ENCODE results near the gene TAS2R60. TPM values are rescaled to one million over a fixed set of nuclear protein-coding genes. Genes with fewer than 3 reads are reported as not detected.
"Not testable (repeated sequence)": the region's sequence is repeated elsewhere in the genome, so short reads cannot be mapped to it uniquely, and the experiment has no call there.

TAS2R60 gene
- polyA plus RNA-seq, 1 of the 3 experiments (the other 2 are of a cell fraction): not detected

- TF ChIP-seq REST (IDR thresholded peaks at IDR 0.05; ENCODE audit: low read depth, low read length) (no peak), EZH2phosphoT487 (IDR thresholded peaks at IDR 0.05; ENCODE audit: borderline replicate concordance, low read depth) (no peak), USF1 (IDR thresholded peaks at IDR 0.05; ENCODE audit: borderline replicate concordance, low read depth) (no peak), JUND (IDR thresholded peaks at IDR 0.05) (no peak), NRF1 (IDR thresholded peaks at IDR 0.05; ENCODE audit: low read depth, low read length) (no peak)
Measured at GRCh38 chr7:143467724-143468123, 24.5 kb downstream of the TAS2R60 start (continued).

GRCh38 chr7:143472071-143472689 is 28.9 kb downstream of the TAS2R60 start:
- H3K79me2 ChIP-seq (ENCODE audit: insufficient read depth); H4K20me1 ChIP-seq (ENCODE audit: insufficient read depth); H3K4me3 ChIP-seq (ENCODE audit: low read depth in 2 of 2, low read length in 1 of 2); H3F3A ChIP-seq (replicated peaks; ENCODE audit: insufficient read depth); H3K9me2 ChIP-seq; H3K4me2 ChIP-seq; POLR2A ChIA-PET; H3K4me1 ChIP-seq (ENCODE audit: control insufficient read depth in 1 of 2, insufficient read depth in 2 of 2, low read depth in 1 of 2, low read length in 1 of 2); H3K27me3 ChIP-seq (ENCODE audit: insufficient read depth); CTCF ChIA-PET; H3K36me3 ChIP-seq (replicated peaks in 1 of 2; ENCODE audit: control insufficient read depth in 1 of 2, insufficient read depth in 2 of 2, low read length in 1 of 2); DNase-seq: not testable (repeated sequence)
- TF ChIP-seq JUND (IDR thresholded peaks at IDR 0.05): peak; percentile 27; the same call in 1 of the 2 replicates
- TF ChIP-seq TCF12 (IDR thresholded peaks at IDR 0.05): peak; percentile 22; the same call in 1 of the 2 replicates
- TF ChIP-seq PBX3 (IDR thresholded peaks at IDR 0.05): peak; percentile 33; the same call in 1 of the 2 replicates
- peak; percentile 65; the same call in 1 of the 2 replicates for TF ChIP-seq FOSL2 (IDR thresholded peaks at IDR 0.05; ENCODE audit: borderline replicate concordance, low read depth)
- Histone ChIP-seq H3K9ac (peak overlapping the region; percentile 24; the same call in 1 of the 2 replicates), H3K9me3 (peaks cover 21% of the 10 kb centered on the region; the same call in 1 of the 2 replicates), H3K27ac (ENCODE audit: low read depth in 2 of 2, low read length in 1 of 2) (peak overlapping the region in 1 of 2 experiments; percentile 28; a peak in 1 of 4 replicates), H2AFZ (ENCODE audit: low read depth) (peak overlapping the region; percentile 75; the same call in 1 of the 2 replicates)
- WGBS (ENCODE audit: low lambda C conversion rate): 33% methylated on average over 11 of the region's 11 CpGs
